ENCODE measurements around the gene TENT5C.

The TENT5C gene

GRCh38 chr1:117594261-117594990 is 11.4 kb upstream of the TENT5C start:
- Histone ChIP-seq H3K9me3 (ENCODE audit: control insufficient read depth, insufficient read depth, low read depth, low read length) (no peaks in the 10 kb centered on the region), H3K36me3 (ENCODE audit: control insufficient read depth, insufficient read depth, low read length) (no peaks in the 10 kb centered on the region), H3K27me3 (ENCODE audit: control insufficient read depth, insufficient read depth, low read length) (no peaks in the 10 kb centered on the region), H3K9ac (ENCODE audit: low read length) (no peak overlapping the region), H3K4me3 (ENCODE audit: low read depth, low read length) (no peak overlapping the region), H3K27ac (ENCODE audit: low read depth, low read length) (no peak overlapping the region), H3K4me1 (ENCODE audit: control insufficient read depth, insufficient read depth, low read length) (no peaks in the 10 kb centered on the region)

GRCh38 chr1:117596023-117596720 is 9.7 kb upstream of the TENT5C start:
- H3K36me3 ChIP-seq (ENCODE audit: control insufficient read depth, insufficient read depth, low read length): no peaks in the 10 kb centered on the region
- H3K9ac ChIP-seq (ENCODE audit: low read length): no peak overlapping the region
- H3K4me1 ChIP-seq (ENCODE audit: control insufficient read depth, insufficient read depth, low read length): no peaks in the 10 kb centered on the region
- H3K27me3 ChIP-seq (ENCODE audit: control insufficient read depth, insufficient read depth, low read length): no peaks in the 10 kb centered on the region
- no peak overlapping the region for H3K4me3 ChIP-seq (ENCODE audit: low read depth, low read length)
- H3K9me3 ChIP-seq (ENCODE audit: control insufficient read depth, insufficient read depth, low read depth, low read length): no peaks in the 10 kb centered on the region
- H3K27ac ChIP-seq (ENCODE audit: low read depth, low read length): no peak overlapping the region

- Histone ChIP-seq H3K27ac (ENCODE audit: low read depth, low read length) (no peak overlapping the region), H3K4me3 (ENCODE audit: low read depth, low read length) (no peak overlapping the region), H3K9me3 (ENCODE audit: control insufficient read depth, insufficient read depth, low read depth, low read length) (no peaks in the 10 kb centered on the region), H3K9ac (ENCODE audit: low read length) (no peak overlapping the region), H3K4me1 (ENCODE audit: control insufficient read depth, insufficient read depth, low read length) (no peaks in the 10 kb centered on the region), H3K27me3 (ENCODE audit: control insufficient read depth, insufficient read depth, low read length) (0 out of 2 replicates have a peak, but pooled peaks cover 6% of the 10 kb centered on the region), H3K36me3 (ENCODE audit: control insufficient read depth, insufficient read depth, low read length) (no peaks in the 10 kb centered on the region)
Observed at GRCh38 chr1:117598489-117598888, 7.4 kb upstream of the TENT5C start.

GRCh38 chr1:117599286-117600221 is 6.3 kb upstream of the TENT5C start:
- no peak overlapping the region for H3K9ac ChIP-seq (ENCODE audit: low read length)
- peaks cover 16% of the 10 kb centered on the region for H3K27me3 ChIP-seq (ENCODE audit: control insufficient read depth, insufficient read depth, low read length)
- no peaks in the 10 kb centered on the region for H3K4me1 ChIP-seq (ENCODE audit: control insufficient read depth, insufficient read depth, low read length)
- no peak overlapping the region for H3K27ac ChIP-seq (ENCODE audit: low read depth, low read length)
- H3K9me3 ChIP-seq (ENCODE audit: control insufficient read depth, insufficient read depth, low read depth, low read length): no peaks in the 10 kb centered on the region
- H3K36me3 ChIP-seq (ENCODE audit: control insufficient read depth, insufficient read depth, low read length): no peaks in the 10 kb centered on the region
- H3K4me3 ChIP-seq (ENCODE audit: low read depth, low read length): no peak overlapping the region

GRCh38 chr1:117600325-117600943 is 5.4 kb upstream of the TENT5C start:
- Histone ChIP-seq H3K4me1 (ENCODE audit: control insufficient read depth, insufficient read depth, low read length) (peaks cover 5% of the 10 kb centered on the region; the same call in 1 of the 2 replicates), H3K27me3 (ENCODE audit: control insufficient read depth, insufficient read depth, low read length) (peaks cover 22% of the 10 kb centered on the region), H3K4me3 (ENCODE audit: low read depth, low read length) (no peak overlapping the region), H3K9me3 (ENCODE audit: control insufficient read depth, insufficient read depth, low read depth, low read length) (no peaks in the 10 kb centered on the region), H3K9ac (ENCODE audit: low read length) (no peak overlapping the region), H3K27ac (ENCODE audit: low read depth, low read length) (no peak overlapping the region), H3K36me3 (ENCODE audit: control insufficient read depth, insufficient read depth, low read length) (no peaks in the 10 kb centered on the region)

- no peak overlapping the region for H3K4me3 ChIP-seq (ENCODE audit: low read depth, low read length)
- H3K9ac ChIP-seq (ENCODE audit: low read length): no peak overlapping the region
- no peaks in the 10 kb centered on the region for H3K9me3 ChIP-seq (ENCODE audit: control insufficient read depth, insufficient read depth, low read depth, low read length)
- H3K36me3 ChIP-seq (ENCODE audit: control insufficient read depth, insufficient read depth, low read length): no peaks in the 10 kb centered on the region
- H3K27ac ChIP-seq (ENCODE audit: low read depth, low read length): no peak overlapping the region
- H3K27me3 ChIP-seq (ENCODE audit: control insufficient read depth, insufficient read depth, low read length): peaks cover 22% of the 10 kb centered on the region
- H3K4me1 ChIP-seq (ENCODE audit: control insufficient read depth, insufficient read depth, low read length): peaks cover 5% of the 10 kb centered on the region; the same call in 1 of the 2 replicates
Observed at GRCh38 chr1:117600966-117601365, 4.9 kb upstream of the TENT5C start.

- peaks cover 40% of the 10 kb centered on the region for H3K27me3 ChIP-seq (ENCODE audit: control insufficient read depth, insufficient read depth, low read length)
- H3K9ac ChIP-seq (ENCODE audit: low read length): no peak overlapping the region
- H3K9me3 ChIP-seq (ENCODE audit: control insufficient read depth, insufficient read depth, low read depth, low read length): no peaks in the 10 kb centered on the region
- H3K36me3 ChIP-seq (ENCODE audit: control insufficient read depth, insufficient read depth, low read length): no peaks in the 10 kb centered on the region
- no peak overlapping the region for H3K27ac ChIP-seq (ENCODE audit: low read depth, low read length)
- H3K4me1 ChIP-seq (ENCODE audit: control insufficient read depth, insufficient read depth, low read length): peaks cover 12% of the 10 kb centered on the region
- H3K4me3 ChIP-seq (ENCODE audit: low read depth, low read length): no peak overlapping the region
Observed at GRCh38 chr1:117602862-117603261, 3.0 kb upstream of the TENT5C start.

- H3K27ac ChIP-seq (ENCODE audit: low read depth, low read length): no peak overlapping the region
Observed at GRCh38 chr1:117605164-117605773, 579 bp upstream of the TENT5C start.

GRCh38 chr1:117606649-117607430 is 992 bp downstream of the TENT5C start:
- Histone ChIP-seq H3K27me3 (ENCODE audit: control insufficient read depth, insufficient read depth, low read length) (peaks cover 56% of the 10 kb centered on the region), H3K4me3 (ENCODE audit: low read depth, low read length) (peak overlapping the region; percentile 85), H3K36me3 (ENCODE audit: control insufficient read depth, insufficient read depth, low read length) (no peaks in the 10 kb centered on the region), H3K27ac (ENCODE audit: low read depth, low read length) (no peak overlapping the region), H3K9ac (ENCODE audit: low read length) (peak overlapping the region; percentile 13), H3K4me1 (ENCODE audit: control insufficient read depth, insufficient read depth, low read length) (peaks cover 16% of the 10 kb centered on the region), H3K9me3 (ENCODE audit: control insufficient read depth, insufficient read depth, low read depth, low read length) (no peaks in the 10 kb centered on the region)

More at GRCh38 chr1:117605164-117605773, 579 bp upstream of the TENT5C start:
- Histone ChIP-seq H3K27me3 (ENCODE audit: control insufficient read depth, insufficient read depth, low read length) (peaks cover 61% of the 10 kb centered on the region), H3K36me3 (ENCODE audit: control insufficient read depth, insufficient read depth, low read length) (no peaks in the 10 kb centered on the region), H3K9ac (ENCODE audit: low read length) (peak overlapping the region; percentile 18), H3K9me3 (ENCODE audit: control insufficient read depth, insufficient read depth, low read depth, low read length) (no peaks in the 10 kb centered on the region), H3K4me1 (ENCODE audit: control insufficient read depth, insufficient read depth, low read length) (peaks cover 16% of the 10 kb centered on the region), H3K4me3 (ENCODE audit: low read depth, low read length) (peak overlapping the region; percentile 73)

GRCh38 chr1:117607471-117607870 is 1.6 kb downstream of the TENT5C start:
- Histone ChIP-seq H3K27me3 (ENCODE audit: control insufficient read depth, insufficient read depth, low read length) (peaks cover 55% of the 10 kb centered on the region), H3K9me3 (ENCODE audit: control insufficient read depth, insufficient read depth, low read depth, low read length) (no peaks in the 10 kb centered on the region), H3K4me3 (ENCODE audit: low read depth, low read length) (peak overlapping the region; percentile 85), H3K27ac (ENCODE audit: low read depth, low read length) (no peak overlapping the region), H3K4me1 (ENCODE audit: control insufficient read depth, insufficient read depth, low read length) (peaks cover 17% of the 10 kb centered on the region), H3K9ac (ENCODE audit: low read length) (no peak overlapping the region), H3K36me3 (ENCODE audit: control insufficient read depth, insufficient read depth, low read length) (no peaks in the 10 kb centered on the region)
